Measurements from ENCODE around the gene HOXC10.

Gene HOXC10

GRCh38 chr12:53965281-53966084 is 19.5 kb upstream of the HOXC10 start:
- FAIRE-seq: no peak

GRCh38 chr12:53966085-53966384 is 18.9 kb upstream of the HOXC10 start:
- no peak for FAIRE-seq

GRCh38 chr12:53966385-53967133 is 18.4 kb upstream of the HOXC10 start:
- FAIRE-seq: no peak

- FAIRE-seq: no peak
Observed at GRCh38 chr12:53967421-53967925, 17.5 kb upstream of the HOXC10 start.

- no peak for FAIRE-seq
Observed at GRCh38 chr12:53968214-53969127, 16.5 kb upstream of the HOXC10 start.

- no peak for FAIRE-seq
Observed at GRCh38 chr12:53969588-53970259, 15.2 kb upstream of the HOXC10 start.

- FAIRE-seq: no peak
Observed at GRCh38 chr12:53970451-53970850, 14.5 kb upstream of the HOXC10 start.

- no peak for FAIRE-seq
Observed at GRCh38 chr12:53971129-53971528, 13.8 kb upstream of the HOXC10 start.

- no peak for FAIRE-seq
Observed at GRCh38 chr12:53971686-53972085, 13.3 kb upstream of the HOXC10 start.

GRCh38 chr12:53972152-53972702 is 12.7 kb upstream of the HOXC10 start:
- FAIRE-seq: no peak

GRCh38 chr12:53972722-53973235 is 12.2 kb upstream of the HOXC10 start, which contains the start of gene HOXC11:
Gene HOXC11 (plus strand): TSS chr12:53973126. CDS start chr12:53973242, 116 bp downstream.
- no peak for FAIRE-seq

GRCh38 chr12:53973236-53974042 is 11.5 kb upstream of the HOXC10 start:
- FAIRE-seq: no peak

GRCh38 chr12:53974084-53975063 is 10.6 kb upstream of the HOXC10 start, which contains the start of gene HOTAIR:
Gene HOTAIR (minus strand): TSS chr12:53974954.
- no peak for FAIRE-seq

- no peak for FAIRE-seq
Observed at GRCh38 chr12:53975064-53975471, 9.9 kb upstream of the HOXC10 start.

- FAIRE-seq: no peak
Observed at GRCh38 chr12:53975479-53976152, 9.3 kb upstream of the HOXC10 start.

GRCh38 chr12:53976172-53976822 is 8.6 kb upstream of the HOXC10 start:
- no peak for FAIRE-seq

GRCh38 chr12:53976823-53977595 is 7.9 kb upstream of the HOXC10 start:
- no peak for FAIRE-seq

All from islet of Langerhans (tissue), 1 donor.